GM23338 (cell line): ENCODE measurements around the gene BEND7. TPM values are rescaled to one million over a fixed set of nuclear protein-coding genes. Genes with fewer than 3 reads are reported as not detected.
A peak's percentile ranks its signal among the peaks of the same experiment; 100 is the strongest.

Experiments used
- ATAC-seq: fragments of 200-7000 bp; cut with Tn5 transposase; 3 replicates; pipeline ENCODE4 v1.9.1; 2020
- DNase-seq: peaks from one replicate; pipeline ENCODE4 v3.0.0-alpha.2; 2015; ENCODE audit warnings: low spot score
- H2AFZ ChIP-seq: fragments of 200-600 bp; sonication (generic); 2 replicates; pipeline ENCODE4 v1.8.0; 2016; ENCODE audit warnings: antibody characterized with exemption, mild to moderate bottlenecking, moderate library complexity
- H3F3A ChIP-seq: fragments of 200-600 bp; sonication (generic); replicated peaks from 2 replicates; pipeline ENCODE4 v1.8.0; 2017; ENCODE audit warnings: antibody characterized with exemption, mixed run types, low read depth
- H3K27ac ChIP-seq: fragments of 200-600 bp; sonication (generic); 2 replicates; pipeline ENCODE4 v1.6.1; 2016; ENCODE audit warnings: low read depth
- H3K27me3 ChIP-seq: fragments of 200-600 bp; sonication (generic); 2 replicates; pipeline ENCODE4 v1.8.0; 2016; ENCODE audit warnings: mild to moderate bottlenecking, mixed run types, moderate library complexity; ENCODE audit not compliant: insufficient read depth
- H3K36me3 ChIP-seq: fragments of 200-600 bp; sonication (generic); 2 replicates; pipeline ENCODE4 v1.8.0; 2016; ENCODE audit warnings: mild to moderate bottlenecking; ENCODE audit not compliant: insufficient read depth
- H3K4me1 ChIP-seq: fragments of 200-600 bp; sonication (generic); 2 replicates; pipeline ENCODE4 v1.8.0; 2016; ENCODE audit warnings: mild to moderate bottlenecking, moderate library complexity; ENCODE audit not compliant: insufficient read depth
- H3K4me2 ChIP-seq: fragments of 200-600 bp; sonication (generic); 2 replicates; pipeline ENCODE4 v1.7.1; 2017; ENCODE audit warnings: mixed run types
- H3K4me3 ChIP-seq: fragments of 200-600 bp; sonication (generic); 2 replicates; pipeline ENCODE4 v1.6.1; 2016; ENCODE audit warnings: mixed run types
- H3K79me2 ChIP-seq: fragments of 200-600 bp; sonication (generic); replicated peaks from 2 replicates; pipeline ENCODE4 v1.8.0; 2017; ENCODE audit warnings: mild to moderate bottlenecking; ENCODE audit not compliant: insufficient read depth
- H3K9me2 ChIP-seq: fragments of 200-600 bp; sonication (generic); 2 replicates; pipeline ENCODE4 v1.8.0; 2017; ENCODE audit not compliant: insufficient read depth
- H4K20me1 ChIP-seq: fragments of 200-600 bp; sonication (generic); replicated peaks from 2 replicates; pipeline ENCODE4 v1.8.0; 2017; ENCODE audit warnings: mild to moderate bottlenecking; ENCODE audit not compliant: insufficient read depth
- H3K27ac Mint-ChIP-seq: 2 replicates; pipeline ENCODE4 v1.8.0; 2020; ENCODE audit warnings: inconsistent platforms, mild to moderate bottlenecking, moderate library complexity, mixed read lengths
- H3K27me3 Mint-ChIP-seq: 3 replicates; pipeline ENCODE4 v1.8.0; 2022; ENCODE audit warnings: low read depth, mild to moderate bottlenecking, moderate library complexity, mixed read lengths, inconsistent platforms; ENCODE audit not compliant: insufficient read depth, poor library complexity
- H3K36me3 Mint-ChIP-seq: 3 replicates; pipeline ENCODE4 v1.8.0; 2021; ENCODE audit warnings: low read depth, mild to moderate bottlenecking, inconsistent platforms, moderate library complexity, mixed read lengths
- H3K4me1 Mint-ChIP-seq: 3 replicates; pipeline ENCODE4 v1.8.0; 2020; ENCODE audit warnings: mild to moderate bottlenecking, inconsistent platforms, mixed read lengths
- H3K4me3 Mint-ChIP-seq: 3 replicates; pipeline ENCODE4 v1.8.0; 2021; ENCODE audit warnings: moderate library complexity, mild to moderate bottlenecking, inconsistent platforms, mixed read lengths
- H3K9me3 Mint-ChIP-seq: 3 replicates; pipeline ENCODE4 v1.8.0; 2020; ENCODE audit warnings: moderate library complexity, mild to moderate bottlenecking, inconsistent platforms, mixed read lengths
- CREB1 ChIP-seq: fragments of 250-450 bp; sonication (Bioruptor Pico); IDR thresholded peaks from 2 replicates; pipeline ENCODE4 v1.5.0; 2020; ENCODE audit warnings: low read depth, mild to moderate bottlenecking, moderate library complexity
- EZH2 ChIP-seq: fragments of 200-600 bp; sonication (generic); IDR thresholded peaks from one replicate; pipeline ENCODE4 v1.8.0; 2017; ENCODE audit warnings: antibody characterized with exemption, mild to moderate bottlenecking, low read depth; ENCODE audit not compliant: unreplicated experiment
- EZH2phosphoT487 ChIP-seq: fragments of 200-600 bp; sonication (generic); IDR thresholded peaks from one replicate; pipeline ENCODE4 v1.8.1; 2018; ENCODE audit warnings: antibody characterized with exemption; ENCODE audit not compliant: unreplicated experiment
- JUNB ChIP-seq: IDR thresholded peaks from one replicate; pipeline ENCODE4 v1.6.1; 2016; ENCODE audit warnings: antibody characterized with exemption; ENCODE audit not compliant: unreplicated experiment
- NANOG ChIP-seq: IDR thresholded peaks from 2 replicates; pipeline ENCODE4 v1.6.1; 2016; ENCODE audit warnings: antibody characterized with exemption, borderline replicate concordance
- POLR2AphosphoS5 ChIP-seq: IDR thresholded peaks from 2 replicates; pipeline ENCODE4 v1.6.1; 2016; ENCODE audit warnings: antibody characterized with exemption, low read depth
- REST ChIP-seq: IDR thresholded peaks from one replicate; pipeline ENCODE4 v1.6.1; 2018; ENCODE audit warnings: antibody characterized with exemption; ENCODE audit not compliant: unreplicated experiment
- STAT1 ChIP-seq: IDR thresholded peaks from one replicate; pipeline ENCODE4 v1.6.1; 2016; ENCODE audit warnings: antibody characterized with exemption; ENCODE audit not compliant: unreplicated experiment
- ZNF114 ChIP-seq: fragments of 250-450 bp; sonication (Bioruptor Pico); IDR thresholded peaks from 2 replicates; pipeline ENCODE4 v1.5.0; 2020; ENCODE audit warnings: mild to moderate bottlenecking, moderate library complexity
- ZNF331 ChIP-seq: fragments of 250-450 bp; sonication (Bioruptor Pico); IDR thresholded peaks from 2 replicates; pipeline ENCODE4 v1.5.0; 2020; ENCODE audit warnings: low read depth, mild to moderate bottlenecking, moderate library complexity
- polyA plus RNA-seq: library from polyadenylated mRNA; unstranded; fragments of >200 nt; fragmentation: Nextera tagmentation; extraction: Ambion mirVana; gene quantifications from 2 replicates; pipeline ENCODE4 v1.2.1, GENCODE V29; 2016
- total RNA-seq: library from RNA; depleted of rRNA; stranded (reverse); fragments of >200 nt; shearing (Covaris generic); gene quantifications from 2 replicates; pipeline ENCODE4 v1.2.3, GENCODE V29; 2014
- TF ChIP-seq, protein P1 (sequence below), 2 experiments: fragments of 200-600 bp in 1 of 2; sonication (generic) in 1 of 2; conservative IDR thresholded peaks; 2 replicates each; pipeline versions ENCODE4 v1.5.1 to v1.6.1; 2016 to 2017; ENCODE audit warnings: antibody characterized with exemption in 2 of 2, low read depth in 2 of 2, mild to moderate bottlenecking in 2 of 2, moderate library complexity in 1 of 2
- TF ChIP-seq, protein P2 (sequence below): IDR thresholded peaks from 2 replicates; pipeline ENCODE4 v1.6.1; 2016; ENCODE audit warnings: antibody characterized with exemption

The BEND7 gene
- total and polyA plus RNA-seq, 2 experiments from 2014 or later = 3.1 to 9.6 TPM

GRCh38 chr10:13439313-13440184 lies 89.3 kb downstream of the BEND7 start:
- no peaks in the 10 kb centered on the region for H3K9me2 ChIP-seq
- H2AFZ ChIP-seq = peak overlapping the region; percentile 100
- Mint-ChIP-seq H3K36me3 (no peaks in the 10 kb centered on the region), H3K27me3 (peaks cover 20% of the 10 kb centered on the region), H3K27ac (no peak overlapping the region), H3K4me1 (peaks cover 32% of the 10 kb centered on the region), H3K4me3 (peak overlapping the region; percentile 69), H3K9me3 (no peaks in the 10 kb centered on the region)
- DNase-seq (peak; percentile 75), ATAC-seq (peak; percentile 81)
- H3K4me3 ChIP-seq = peak overlapping the region; percentile 79
- H3K36me3 ChIP-seq = no peaks in the 10 kb centered on the region
- no peak for TF ChIP-seq ZNF114 (CRISPR knock-in tag)
- no peak for TF ChIP-seq JUNB
- TF ChIP-seq POLR2AphosphoS5 = no peak
- no peak for TF ChIP-seq EZH2
- TF ChIP-seq, protein P1, sequence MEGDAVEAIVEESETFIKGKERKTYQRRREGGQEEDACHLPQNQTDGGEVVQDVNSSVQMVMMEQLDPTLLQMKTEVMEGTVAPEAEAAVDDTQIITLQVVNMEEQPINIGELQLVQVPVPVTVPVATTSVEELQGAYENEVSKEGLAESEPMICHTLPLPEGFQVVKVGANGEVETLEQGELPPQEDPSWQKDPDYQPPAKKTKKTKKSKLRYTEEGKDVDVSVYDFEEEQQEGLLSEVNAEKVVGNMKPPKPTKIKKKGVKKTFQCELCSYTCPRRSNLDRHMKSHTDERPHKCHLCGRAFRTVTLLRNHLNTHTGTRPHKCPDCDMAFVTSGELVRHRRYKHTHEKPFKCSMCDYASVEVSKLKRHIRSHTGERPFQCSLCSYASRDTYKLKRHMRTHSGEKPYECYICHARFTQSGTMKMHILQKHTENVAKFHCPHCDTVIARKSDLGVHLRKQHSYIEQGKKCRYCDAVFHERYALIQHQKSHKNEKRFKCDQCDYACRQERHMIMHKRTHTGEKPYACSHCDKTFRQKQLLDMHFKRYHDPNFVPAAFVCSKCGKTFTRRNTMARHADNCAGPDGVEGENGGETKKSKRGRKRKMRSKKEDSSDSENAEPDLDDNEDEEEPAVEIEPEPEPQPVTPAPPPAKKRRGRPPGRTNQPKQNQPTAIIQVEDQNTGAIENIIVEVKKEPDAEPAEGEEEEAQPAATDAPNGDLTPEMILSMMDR (conservative IDR thresholded peaks at IDR 0.05; ENCODE audit: low read depth in 2 of 2) = no peak
- TF ChIP-seq EZH2phosphoT487 = no peak
- no peak for TF ChIP-seq REST
- TF ChIP-seq, protein P2, sequence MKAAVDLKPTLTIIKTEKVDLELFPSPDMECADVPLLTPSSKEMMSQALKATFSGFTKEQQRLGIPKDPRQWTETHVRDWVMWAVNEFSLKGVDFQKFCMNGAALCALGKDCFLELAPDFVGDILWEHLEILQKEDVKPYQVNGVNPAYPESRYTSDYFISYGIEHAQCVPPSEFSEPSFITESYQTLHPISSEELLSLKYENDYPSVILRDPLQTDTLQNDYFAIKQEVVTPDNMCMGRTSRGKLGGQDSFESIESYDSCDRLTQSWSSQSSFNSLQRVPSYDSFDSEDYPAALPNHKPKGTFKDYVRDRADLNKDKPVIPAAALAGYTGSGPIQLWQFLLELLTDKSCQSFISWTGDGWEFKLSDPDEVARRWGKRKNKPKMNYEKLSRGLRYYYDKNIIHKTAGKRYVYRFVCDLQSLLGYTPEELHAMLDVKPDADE = no peak
- no peak for TF ChIP-seq ZNF331 (CRISPR knock-in tag)
- no peak for TF ChIP-seq CREB1 (CRISPR knock-in tag)
- no peak for TF ChIP-seq NANOG
- TF ChIP-seq STAT1 = no peak
- no peaks in the 10 kb centered on the region for H3K79me2 ChIP-seq
- H3K4me2 ChIP-seq = peak overlapping the region; percentile 99
- no peaks in the 10 kb centered on the region for H4K20me1 ChIP-seq
- H3K4me1 ChIP-seq = peaks cover 13% of the 10 kb centered on the region
- no peak overlapping the region for H3K27ac ChIP-seq
- H3K27me3 ChIP-seq = peaks cover 33% of the 10 kb centered on the region
- H3F3A ChIP-seq = no peaks in the 10 kb centered on the region
